AG09309 (cell line): ENCODE measurements around the gene OBSL1.

Experiments
- DNase-seq: peaks from one replicate; pipeline ENCODE4 v3.0.0-alpha.2; 2010; ENCODE audit warnings: low read depth
- H3K4me3 ChIP-seq: 2 replicates; pipeline ENCODE4 v1.5.1; 2011; ENCODE audit warnings: mild to moderate bottlenecking, low read depth, low read length, moderate library complexity; ENCODE audit not compliant: control insufficient read depth
- TF ChIP-seq, protein P1 (sequence below): IDR thresholded peaks from 2 replicates; pipeline ENCODE4 v1.5.1; 2011; ENCODE audit warnings: mild to moderate bottlenecking, low read depth, low read length, inconsistent platforms; ENCODE audit not compliant: insufficient read depth, control insufficient read depth; ENCODE audit errors: missing control alignments

Gene OBSL1

GRCh38 chr2:219567131-219567530 is 4.2 kb downstream of the OBSL1 start:
- H3K4me3 ChIP-seq = no peak overlapping the region
- DNase-seq = no peak
- TF ChIP-seq, protein P1, sequence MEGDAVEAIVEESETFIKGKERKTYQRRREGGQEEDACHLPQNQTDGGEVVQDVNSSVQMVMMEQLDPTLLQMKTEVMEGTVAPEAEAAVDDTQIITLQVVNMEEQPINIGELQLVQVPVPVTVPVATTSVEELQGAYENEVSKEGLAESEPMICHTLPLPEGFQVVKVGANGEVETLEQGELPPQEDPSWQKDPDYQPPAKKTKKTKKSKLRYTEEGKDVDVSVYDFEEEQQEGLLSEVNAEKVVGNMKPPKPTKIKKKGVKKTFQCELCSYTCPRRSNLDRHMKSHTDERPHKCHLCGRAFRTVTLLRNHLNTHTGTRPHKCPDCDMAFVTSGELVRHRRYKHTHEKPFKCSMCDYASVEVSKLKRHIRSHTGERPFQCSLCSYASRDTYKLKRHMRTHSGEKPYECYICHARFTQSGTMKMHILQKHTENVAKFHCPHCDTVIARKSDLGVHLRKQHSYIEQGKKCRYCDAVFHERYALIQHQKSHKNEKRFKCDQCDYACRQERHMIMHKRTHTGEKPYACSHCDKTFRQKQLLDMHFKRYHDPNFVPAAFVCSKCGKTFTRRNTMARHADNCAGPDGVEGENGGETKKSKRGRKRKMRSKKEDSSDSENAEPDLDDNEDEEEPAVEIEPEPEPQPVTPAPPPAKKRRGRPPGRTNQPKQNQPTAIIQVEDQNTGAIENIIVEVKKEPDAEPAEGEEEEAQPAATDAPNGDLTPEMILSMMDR = no peak

- no peak overlapping the region for H3K4me3 ChIP-seq
- TF ChIP-seq, protein P1 = no peak
- no peak for DNase-seq
These were observed 4.7 kb downstream of the OBSL1 start for GRCh38 chr2:219566640-219567039.

DNA sequence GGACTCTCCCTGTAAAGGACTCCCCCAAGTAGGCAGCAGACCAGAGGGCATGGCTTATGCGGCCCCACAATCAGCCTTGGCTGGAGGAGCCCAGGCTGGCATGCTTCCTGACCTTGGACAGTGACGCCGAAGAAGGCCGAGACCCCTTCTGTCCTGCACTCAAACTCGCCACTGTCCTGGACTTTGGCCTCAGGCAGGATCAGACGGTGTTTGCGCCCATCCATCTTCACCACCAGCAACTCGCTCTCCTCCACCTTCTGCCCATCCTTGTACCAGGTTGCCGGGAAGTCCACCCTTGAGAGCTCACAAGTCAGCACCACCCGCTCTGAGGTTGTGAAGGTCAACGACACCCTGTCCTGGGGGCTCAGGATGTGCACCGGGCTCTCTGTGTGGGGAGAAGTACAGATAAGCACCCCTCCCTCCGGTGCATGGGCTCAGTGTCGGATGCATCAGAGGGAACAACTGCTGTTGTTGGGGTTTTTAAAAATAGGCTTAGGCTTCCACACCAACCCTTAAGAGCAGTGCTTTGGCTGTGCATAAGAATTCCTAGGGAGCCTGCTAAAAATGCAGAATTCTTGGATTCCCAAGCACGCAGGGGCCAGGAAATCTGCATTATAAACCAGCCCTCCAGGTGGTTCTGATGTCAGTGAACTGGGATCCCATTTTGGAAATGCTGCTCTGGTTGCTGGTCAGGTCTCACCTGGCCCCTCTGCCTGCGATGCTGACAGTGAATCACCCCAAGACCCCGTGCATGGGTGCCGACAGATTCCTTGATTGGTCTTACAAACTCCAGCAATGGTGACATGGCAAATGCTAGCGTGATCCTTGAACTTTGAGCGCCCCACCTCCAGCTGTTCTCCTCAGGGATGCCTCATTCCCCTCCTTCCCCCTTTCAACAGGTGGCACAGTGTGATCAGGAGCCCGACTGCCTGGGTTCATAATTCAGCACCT is 5.9 kb downstream of the OBSL1 start:
- TF ChIP-seq, protein P1 = no peak
- DNase-seq = no peak
- no peak overlapping the region for H3K4me3 ChIP-seq

GRCh38 chr2:219563271-219563928 is 7.9 kb downstream of the OBSL1 start:
- H3K4me3 ChIP-seq = no peak overlapping the region
- DNase-seq = no peak
- TF ChIP-seq, protein P1 = no peak

DNA sequence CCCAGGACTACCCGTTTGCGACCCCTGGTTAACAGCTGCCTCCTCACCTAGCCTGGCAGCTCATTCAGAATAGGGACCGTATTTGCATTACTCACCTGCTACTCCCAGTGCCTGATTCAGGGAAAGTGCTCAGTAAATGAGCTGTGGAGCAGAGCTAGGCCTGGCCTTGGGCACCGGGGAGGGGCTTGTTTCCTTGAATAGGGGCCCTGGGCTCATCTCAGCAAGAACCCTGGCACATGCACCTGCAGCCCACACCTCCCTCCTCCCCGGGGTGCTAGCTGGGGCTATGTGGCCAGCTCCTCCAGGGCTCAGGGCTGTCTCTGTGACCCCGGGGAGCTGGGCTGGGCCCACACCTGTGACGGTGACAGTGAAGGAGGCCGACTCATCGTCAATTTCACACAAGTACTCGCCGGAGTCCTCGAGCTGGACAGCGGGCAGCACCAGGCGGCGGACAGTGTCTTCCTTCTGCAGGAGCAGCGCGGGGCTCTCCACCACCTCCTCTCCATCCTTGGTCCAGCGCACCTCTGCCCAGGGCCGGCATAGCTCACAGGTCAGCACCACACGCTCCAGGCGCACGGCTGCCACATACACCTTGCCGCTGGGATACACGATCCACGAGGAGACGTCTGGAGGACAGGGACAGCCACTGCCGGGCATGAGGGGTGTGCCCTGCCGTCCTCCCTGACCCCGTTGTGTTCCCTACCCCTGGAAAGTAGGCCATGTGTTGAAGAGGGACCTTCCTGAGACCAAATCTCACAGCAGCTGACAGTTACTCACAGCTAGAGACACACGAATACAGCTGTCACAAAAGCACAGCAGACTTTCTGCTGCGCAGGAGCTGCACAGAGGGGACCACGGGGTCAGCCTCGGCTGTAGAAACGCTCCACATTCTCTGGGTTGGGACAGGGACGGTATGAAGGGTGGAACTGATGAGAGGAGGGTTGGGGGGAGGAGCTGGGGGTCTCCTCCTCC is 9.0 kb downstream of the OBSL1 start:
- H3K4me3 ChIP-seq = no peak overlapping the region
- no peak for DNase-seq
- TF ChIP-seq, protein P1 = no peak
